Sigmoid colon (tissue), 7 donors: ENCODE data around the gene MX2. TPM values are rescaled to one million over a fixed set of nuclear protein-coding genes. Genes with fewer than 3 reads are reported as not detected.

ENCODE experiments used
- DNase-seq: peaks from one replicate; pipeline ENCODE4 v3.0.0-alpha.2; 2019
- H3K27ac ChIP-seq, 4 donors: fragments of 200-600 bp; sonication (generic); one replicate each; pipeline ENCODE4 v1.5.1; 2016 to 2019; ENCODE audit warnings: mild to moderate bottlenecking in 1 of 4
- H3K27me3 ChIP-seq, 3 donors: fragments of 200-600 bp; sonication (generic); one replicate each; pipeline ENCODE4 v1.5.1; 2019; ENCODE audit warnings: mild to moderate bottlenecking in 1 of 3
- H3K36me3 ChIP-seq, 4 donors: fragments of 200-600 bp; sonication (generic); one replicate each; pipeline ENCODE4 v1.5.1; 2016 to 2019
- H3K4me1 ChIP-seq, 4 donors: fragments of 200-600 bp; sonication (generic); one replicate each; pipeline ENCODE4 v1.5.1; 2017 to 2019
- H3K4me3 ChIP-seq, 4 donors: fragments of 200-600 bp; sonication (generic); one replicate each; pipeline ENCODE4 v1.5.1; 2017 to 2019; ENCODE audit warnings: mild to moderate bottlenecking in 2 of 4, moderate library complexity in 1 of 4
- H3K9me3 ChIP-seq, 4 donors: fragments of 200-600 bp in 3 of 4; sonication (generic) in 3 of 4; one replicate each; pipeline versions ENCODE4 v1.5.1 to v1.6.1; 2013 to 2019
- CTCF ChIP-seq, 4 experiments: fragments of 450-650 bp in 3 of 4; fragments of 200-600 bp in 1 of 4; IDR thresholded peaks; one replicate each; pipeline ENCODE4 v1.5.1; 2016 to 2019; ENCODE audit warnings: antibody characterized with exemption in 4 of 4, mild to moderate bottlenecking in 3 of 4, moderate library complexity in 2 of 4
- EP300 ChIP-seq, 4 donors: sonication (generic); formaldehyde crosslinking; IDR thresholded peaks; one replicate each; pipeline ENCODE4 v1.6.1; 2017; ENCODE audit warnings: antibody characterized with exemption in 4 of 4
- POLR2A ChIP-seq, 2 donors: fragments of 450-650 bp; IDR thresholded peaks; one replicate each; pipeline ENCODE4 v1.6.1; 2016; ENCODE audit warnings: antibody characterized with exemption in 2 of 2, mild to moderate bottlenecking in 2 of 2, moderate library complexity in 2 of 2
- POLR2AphosphoS5 ChIP-seq, 4 donors: sonication (generic); formaldehyde crosslinking; IDR thresholded peaks; one replicate each; pipeline ENCODE4 v1.6.1; 2017; ENCODE audit warnings: antibody characterized with exemption in 4 of 4
- WGBS, 2 donors: extraction: QIAGEN DNeasy Blood & Tissue Kit; methylation state at CpG; one replicate each; pipeline ENCODE4 v1.1.7; 2013; 5-methylcytosine and 5-hydroxymethylcytosine counted together
- intact Hi-C: fragments of 100-400 bp; cut with DNase I; formaldehyde crosslinking; loops from one replicate; pipeline ENCODE4 v1.15.1; 2023
- polyA plus RNA-seq, 3 donors: library from polyadenylated mRNA; stranded (reverse); fragments of 200-250 nt; gene quantifications; one replicate each; pipeline ENCODE4 v1.2.3, GENCODE V29; 2013
- total RNA-seq, 4 donors: library from RNA; depleted of rRNA; stranded (reverse); fragments of >200 nt; gene quantifications; one replicate each; pipeline ENCODE4 v1.1.0, GENCODE V29; 2016
- donor health status: healthy with polysubstance abuse.
- donor health status: Bipolar disorder and iron deficiency.
- donor health status: healthy.

Gene MX2
- total and polyA plus RNA-seq, 7 donors: 2.5 to 23.9 (median 6.2) TPM

- no peak overlapping the region for H3K4me3 ChIP-seq
- H3K27me3 ChIP-seq: peaks cover 0 to 5% (median 0%) of the 10 kb centered on the region in 3 donors
- H3K36me3 ChIP-seq: no peaks in the 10 kb centered on the region
- no peak for DNase-seq
- WGBS, 2 donors: 80 to 85% methylated on average over 8 of the region's 8 CpGs
- intact Hi-C loops: no loop called here
- H3K9me3 ChIP-seq: no peaks in the 10 kb centered on the region
- no peak for TF ChIP-seq POLR2A (IDR thresholded peaks at IDR 0.05)
- no peak for TF ChIP-seq CTCF (IDR thresholded peaks at IDR 0.05)
- no peak for TF ChIP-seq POLR2AphosphoS5 (IDR thresholded peaks at IDR 0.05)
- no peak for TF ChIP-seq EP300 (IDR thresholded peaks at IDR 0.05)
- H3K4me1 ChIP-seq: no peaks in the 10 kb centered on the region
- no peak overlapping the region for H3K27ac ChIP-seq
Observed at GRCh38 chr21:41346758-41347157, 15.1 kb upstream of the MX2 start.

- intact Hi-C loops: no loop called here
- Histone ChIP-seq H3K27me3 (peaks cover 0 to 5% (median 0%) of the 10 kb centered on the region in 3 donors), H3K4me1 (no peaks in the 10 kb centered on the region), H3K36me3 (no peaks in the 10 kb centered on the region), H3K9me3 (no peaks in the 10 kb centered on the region), H3K4me3 (no peak overlapping the region), H3K27ac (no peak overlapping the region)
- DNase-seq: no peak
- no peak for TF ChIP-seq CTCF (IDR thresholded peaks at IDR 0.05)
- TF ChIP-seq POLR2AphosphoS5 (IDR thresholded peaks at IDR 0.05): no peak
- no peak for TF ChIP-seq POLR2A (IDR thresholded peaks at IDR 0.05)
- TF ChIP-seq EP300 (IDR thresholded peaks at IDR 0.05): no peak
- 61 to 80% methylated on average over 6 of the region's 6 CpGs for WGBS, 2 donors
Observed at GRCh38 chr21:41348434-41348833, 13.4 kb upstream of the MX2 start.

- intact Hi-C loops: no loop called here
- no peak overlapping the region for H3K4me3 ChIP-seq
- DNase-seq: no peak
- no peaks in the 10 kb centered on the region for H3K9me3 ChIP-seq
- no peak for TF ChIP-seq CTCF (IDR thresholded peaks at IDR 0.05)
- no peak for TF ChIP-seq POLR2A (IDR thresholded peaks at IDR 0.05)
- no peak for TF ChIP-seq POLR2AphosphoS5 (IDR thresholded peaks at IDR 0.05)
- no peak for TF ChIP-seq EP300 (IDR thresholded peaks at IDR 0.05)
- 69 to 85% methylated on average over 7 of the region's 7 CpGs for WGBS, 2 donors
- no peaks in the 10 kb centered on the region for H3K4me1 ChIP-seq
- H3K36me3 ChIP-seq: no peaks in the 10 kb centered on the region
- H3K27ac ChIP-seq: no peak overlapping the region
- peaks cover 0 to 5% (median 0%) of the 10 kb centered on the region in 3 donors for H3K27me3 ChIP-seq
Observed at GRCh38 chr21:41349126-41349525, 12.7 kb upstream of the MX2 start.

GRCh38 chr21:41349619-41350390 lies 12.0 kb upstream of the MX2 start:
- H3K4me1 ChIP-seq: no peaks in the 10 kb centered on the region

More at GRCh38 chr21:41349619-41350390, 12.0 kb upstream of the MX2 start:
- H3K27ac ChIP-seq: no peak overlapping the region
- WGBS, 2 donors: 90 to 91% methylated on average over 19 of the region's 19 CpGs
- no peak for TF ChIP-seq EP300 (IDR thresholded peaks at IDR 0.05)
- no peak for TF ChIP-seq CTCF (IDR thresholded peaks at IDR 0.05)
- TF ChIP-seq POLR2A (IDR thresholded peaks at IDR 0.05): no peak
- TF ChIP-seq POLR2AphosphoS5 (IDR thresholded peaks at IDR 0.05): no peak
- intact Hi-C loops: no loop called here
- H3K9me3 ChIP-seq: no peaks in the 10 kb centered on the region
- peaks cover 0 to 5% (median 0%) of the 10 kb centered on the region in 3 donors for H3K27me3 ChIP-seq
- no peak overlapping the region for H3K4me3 ChIP-seq
- no peaks in the 10 kb centered on the region for H3K36me3 ChIP-seq
- no peak for DNase-seq
